HAP-1 (cell line): ENCODE measurements around the gene FAM117B.
"Not testable (repeated sequence)": the region's sequence is repeated elsewhere in the genome, so short reads cannot be mapped to it uniquely, and the experiment has no call there.

ENCODE experiments used
- DNase-seq, 2 experiments: peaks; one replicate each; pipeline ENCODE4 v3.0.0-alpha.2; 2016 to 2020; ENCODE audit warnings: low spot score in 2 of 2
- H3K27me3 ChIP-seq: fragments of 250-450 bp; sonication (Bioruptor Pico); 2 replicates; pipeline ENCODE4 v1.5.1; 2020; ENCODE audit warnings: low read depth, mild to moderate bottlenecking, moderate library complexity
- H3K36me3 ChIP-seq: fragments of 250-450 bp; sonication (Bioruptor Pico); replicated peaks from 2 replicates; pipeline ENCODE4 v1.5.1; 2020; ENCODE audit warnings: mild to moderate bottlenecking
- H3K4me1 ChIP-seq: fragments of 250-450 bp; sonication (Bioruptor Pico); 2 replicates; pipeline ENCODE4 v1.5.1; 2020; ENCODE audit warnings: mild to moderate bottlenecking
- H3K4me3 ChIP-seq: fragments of 250-450 bp; sonication (Bioruptor Pico); 2 replicates; pipeline ENCODE4 v1.5.1; 2020; ENCODE audit warnings: mild to moderate bottlenecking, moderate library complexity
- H3K9me3 ChIP-seq: fragments of 250-450 bp; sonication (Bioruptor Pico); 2 replicates; pipeline ENCODE4 v1.5.1; 2020; ENCODE audit warnings: mild to moderate bottlenecking, moderate library complexity
- in situ Hi-C: fragments of 300-500 bp; cut with MboI; formaldehyde crosslinking; loops from 3 replicates; pipeline ENCODE4 v1.14.3; 2020; ENCODE audit warnings: low sequenced_read_pairs, inconsistent platforms, mixed read lengths

FAM117B gene

GRCh38 chr2:202660796-202661195 lies 26.0 kb downstream of the FAM117B start:
- Histone ChIP-seq H3K9me3 (no peaks in the 10 kb centered on the region), H3K36me3 (no peaks in the 10 kb centered on the region), H3K4me3 (no peak overlapping the region), H3K27me3 (no peaks in the 10 kb centered on the region), H3K4me1 (peaks cover 7% of the 10 kb centered on the region; the same call in 1 of the 2 replicates)
- in situ Hi-C loops = no loop called here
- DNase-seq = no peak

GRCh38 chr2:202669841-202670240 lies 35.1 kb downstream of the FAM117B start:
- Histone ChIP-seq H3K4me3 (no peak overlapping the region), H3K4me1 (peaks cover 8% of the 10 kb centered on the region), H3K27me3 (no peaks in the 10 kb centered on the region), H3K9me3 (no peaks in the 10 kb centered on the region), H3K36me3 (no peaks in the 10 kb centered on the region)
- no peak for DNase-seq
- in situ Hi-C loops = no loop called here

- no peaks in the 10 kb centered on the region for H3K9me3 ChIP-seq
- no peak for DNase-seq
- H3K4me1 ChIP-seq = peaks cover 8% of the 10 kb centered on the region
- H3K36me3 ChIP-seq = no peaks in the 10 kb centered on the region
- H3K27me3 ChIP-seq = no peaks in the 10 kb centered on the region
- H3K4me3 ChIP-seq = no peak overlapping the region
- in situ Hi-C loops = no loop called here
Observed at GRCh38 chr2:202671317-202672035, 36.7 kb downstream of the FAM117B start.

DNA sequence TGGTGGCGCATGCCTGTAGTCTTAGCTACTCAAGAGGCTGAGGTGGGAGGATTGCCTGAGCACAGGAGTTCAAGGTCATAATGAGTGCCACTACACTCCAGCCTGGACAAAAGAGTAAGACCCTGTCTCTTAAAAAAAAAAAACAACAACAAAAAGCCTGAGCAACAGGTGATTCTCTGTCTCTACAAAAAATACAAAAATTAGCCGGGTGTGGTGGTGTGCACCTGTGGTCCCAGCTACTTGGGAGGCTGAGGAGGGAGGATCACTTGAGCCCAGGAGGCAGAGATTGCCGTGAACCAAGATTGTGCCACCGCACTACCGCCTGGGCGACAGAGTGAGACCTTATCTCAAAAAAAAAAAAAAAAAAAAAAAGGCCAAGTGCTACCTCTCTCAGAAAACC lies 40.3 kb downstream of the FAM117B start:
- in situ Hi-C loops, H3K36me3 ChIP-seq, H3K4me3 ChIP-seq, H3K27me3 ChIP-seq, H3K4me1 ChIP-seq, H3K9me3 ChIP-seq, DNase-seq: not testable (repeated sequence)

DNA sequence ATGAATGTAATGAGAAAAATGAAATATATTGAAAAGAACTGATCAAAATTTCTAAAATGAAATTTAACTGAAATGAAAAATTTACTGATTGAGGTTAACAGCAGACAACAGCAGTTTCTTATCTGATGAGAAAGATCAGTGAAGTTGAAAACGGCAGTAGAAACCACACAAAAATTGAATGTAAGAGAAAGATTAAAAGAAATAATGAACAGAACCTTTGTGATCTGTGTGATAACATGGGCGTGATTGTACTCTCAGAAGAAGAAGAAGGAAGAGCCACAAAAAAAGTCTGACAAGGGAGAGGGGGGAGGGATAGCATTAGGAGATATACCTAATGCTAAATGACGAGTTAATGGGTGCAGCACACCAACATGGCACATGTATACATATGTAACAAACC lies 45.2 kb downstream of the FAM117B start:
- no peaks in the 10 kb centered on the region for H3K27me3 ChIP-seq
- H3K4me3 ChIP-seq = no peak overlapping the region
- H3K4me1 ChIP-seq = no peaks in the 10 kb centered on the region
- DNase-seq = no peak
- in situ Hi-C loops = no loop called here
- no peaks in the 10 kb centered on the region for H3K36me3 ChIP-seq
- H3K9me3 ChIP-seq = peaks cover 4% of the 10 kb centered on the region

GRCh38 chr2:202680512-202680911 lies 45.7 kb downstream of the FAM117B start:
- no peaks in the 10 kb centered on the region for H3K27me3 ChIP-seq
- no peaks in the 10 kb centered on the region for H3K36me3 ChIP-seq
- no peak for DNase-seq
- no peak overlapping the region for H3K4me3 ChIP-seq
- in situ Hi-C loops = no loop called here
- H3K9me3 ChIP-seq = peaks cover 4% of the 10 kb centered on the region
- no peaks in the 10 kb centered on the region for H3K4me1 ChIP-seq

GRCh38 chr2:202681688-202682205 lies 47.0 kb downstream of the FAM117B start:
- H3K9me3 ChIP-seq = peaks cover 4% of the 10 kb centered on the region
- in situ Hi-C loops = no loop called here
- no peaks in the 10 kb centered on the region for H3K36me3 ChIP-seq
- DNase-seq = no peak
- no peaks in the 10 kb centered on the region for H3K4me1 ChIP-seq
- H3K4me3 ChIP-seq = no peak overlapping the region
- H3K27me3 ChIP-seq = no peaks in the 10 kb centered on the region

GRCh38 chr2:202682274-202682673 lies 47.5 kb downstream of the FAM117B start:
- peaks cover 4% of the 10 kb centered on the region for H3K9me3 ChIP-seq
- no peaks in the 10 kb centered on the region for H3K36me3 ChIP-seq
- no peaks in the 10 kb centered on the region for H3K4me1 ChIP-seq
- H3K27me3 ChIP-seq = no peaks in the 10 kb centered on the region
- no peak for DNase-seq
- in situ Hi-C loops = no loop called here
- no peak overlapping the region for H3K4me3 ChIP-seq

DNA sequence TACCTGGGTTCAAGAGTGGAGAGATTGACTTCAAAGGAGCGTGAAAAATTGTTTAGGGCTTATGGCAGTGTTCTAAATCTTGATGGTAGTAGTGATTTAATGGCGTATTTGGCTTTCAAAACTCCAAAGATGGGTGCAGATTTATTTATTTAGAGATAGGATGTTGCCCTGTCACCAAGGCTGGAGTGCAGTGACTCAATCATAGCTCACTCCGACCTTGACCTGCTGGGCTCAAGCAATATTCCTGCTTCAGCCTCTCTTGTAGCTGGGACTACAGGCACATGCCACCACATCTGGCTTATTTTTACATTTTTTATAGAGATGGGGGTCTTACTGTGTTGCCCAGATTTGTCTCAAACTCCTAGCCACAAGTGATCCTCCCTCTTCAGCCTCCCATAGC lies 52.5 kb downstream of the FAM117B start:
- no peaks in the 10 kb centered on the region for H3K27me3 ChIP-seq
- H3K4me3 ChIP-seq = no peak overlapping the region
- no peak for DNase-seq
- H3K9me3 ChIP-seq = no peaks in the 10 kb centered on the region
- in situ Hi-C loops = no loop called here
- no peaks in the 10 kb centered on the region for H3K36me3 ChIP-seq
- no peaks in the 10 kb centered on the region for H3K4me1 ChIP-seq

DNA sequence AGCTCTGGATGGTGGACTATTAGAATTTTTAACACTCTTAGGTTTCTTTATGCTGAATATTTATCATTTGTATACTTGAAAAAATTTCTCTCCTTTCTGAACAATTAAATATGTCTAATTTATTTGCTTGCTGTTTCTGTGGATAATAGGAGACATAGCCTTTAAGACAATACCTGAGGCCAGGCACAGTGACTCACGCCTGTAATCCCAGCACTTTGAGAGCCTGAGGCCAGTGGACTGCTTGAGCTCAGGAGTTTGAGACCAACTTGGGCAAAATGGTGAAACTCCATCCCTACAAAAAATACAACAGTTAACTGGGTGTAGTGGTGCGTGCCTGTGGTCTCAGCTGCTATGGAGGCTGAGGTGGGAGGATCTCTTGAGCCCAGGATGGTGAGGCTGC lies 54.7 kb downstream of the FAM117B start:
- no peak overlapping the region for H3K4me3 ChIP-seq
- H3K9me3 ChIP-seq = no peaks in the 10 kb centered on the region
- no peaks in the 10 kb centered on the region for H3K4me1 ChIP-seq
- in situ Hi-C loops = no loop called here
- no peaks in the 10 kb centered on the region for H3K27me3 ChIP-seq
- no peaks in the 10 kb centered on the region for H3K36me3 ChIP-seq
- no peak for DNase-seq

- H3K36me3 ChIP-seq = no peaks in the 10 kb centered on the region
- in situ Hi-C loops = no loop called here
- no peaks in the 10 kb centered on the region for H3K4me1 ChIP-seq
- no peaks in the 10 kb centered on the region for H3K27me3 ChIP-seq
- no peak for DNase-seq
- no peak overlapping the region for H3K4me3 ChIP-seq
- H3K9me3 ChIP-seq = no peaks in the 10 kb centered on the region
Observed at GRCh38 chr2:202689898-202690297, 55.1 kb downstream of the FAM117B start.

GRCh38 chr2:202690321-202690900 lies 55.6 kb downstream of the FAM117B start:
- H3K9me3 ChIP-seq = no peaks in the 10 kb centered on the region
- H3K36me3 ChIP-seq = no peaks in the 10 kb centered on the region
- H3K4me1 ChIP-seq = no peaks in the 10 kb centered on the region
- no peaks in the 10 kb centered on the region for H3K27me3 ChIP-seq
- no peak for DNase-seq
- in situ Hi-C loops = no loop called here
- no peak overlapping the region for H3K4me3 ChIP-seq

DNA sequence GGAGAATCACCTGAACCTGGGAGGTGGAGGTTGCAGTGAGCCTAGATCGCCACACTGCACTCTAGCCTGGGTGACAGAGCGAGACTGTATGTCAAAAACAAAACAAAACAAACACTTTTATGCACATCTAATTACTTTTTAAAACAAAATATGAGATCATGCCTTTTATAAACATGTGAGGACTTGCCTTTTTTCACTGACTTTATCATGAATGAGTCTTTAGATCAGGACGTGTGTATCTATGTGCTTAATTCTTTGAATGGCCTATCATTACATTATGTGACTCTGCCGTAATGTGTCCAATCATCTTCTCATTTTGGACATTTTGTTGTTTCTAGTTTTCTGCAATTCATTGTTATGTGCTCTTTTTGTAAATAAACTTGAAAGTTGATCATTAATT lies 58.7 kb downstream of the FAM117B start:
- no peak for DNase-seq
- H3K4me3 ChIP-seq = no peak overlapping the region
- in situ Hi-C loops = no loop called here

DNA sequence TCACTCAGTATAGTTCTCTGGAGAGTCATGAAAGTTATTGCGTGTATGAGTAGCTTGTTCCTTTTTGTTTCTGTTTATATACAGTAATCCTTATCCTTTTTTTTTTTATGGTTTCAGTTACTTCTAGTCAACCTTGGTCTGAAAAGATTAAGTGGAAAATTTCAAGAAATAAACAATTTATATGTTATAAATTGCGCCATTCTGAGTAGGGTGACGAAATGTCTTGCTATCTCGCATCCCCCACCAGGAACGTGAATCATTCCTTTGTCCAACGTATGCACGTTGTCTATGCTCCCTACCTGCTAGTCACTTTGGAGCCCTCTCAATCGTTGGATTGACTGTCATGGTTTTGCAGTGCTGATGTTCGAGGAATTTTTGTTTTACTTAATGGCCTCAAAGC lies 60.4 kb downstream of the FAM117B start:
- in situ Hi-C loops = no loop called here
- Histone ChIP-seq H3K4me3 (no peak overlapping the region), H3K36me3 (peaks cover 10% of the 10 kb centered on the region; the same call in 1 of the 2 replicates), H3K27me3 (no peaks in the 10 kb centered on the region), H3K9me3 (no peaks in the 10 kb centered on the region), H3K4me1 (no peaks in the 10 kb centered on the region)
- DNase-seq = no peak

More for the DNA sequence above, 58.7 kb downstream of the FAM117B start:
- Histone ChIP-seq H3K36me3 (peaks cover 3% of the 10 kb centered on the region; the same call in 1 of the 2 replicates), H3K4me1 (no peaks in the 10 kb centered on the region), H3K9me3 (no peaks in the 10 kb centered on the region), H3K27me3 (no peaks in the 10 kb centered on the region)
